Measurements from ENCODE around the gene DCC. TPM values are rescaled to one million over a fixed set of nuclear protein-coding genes. Genes with fewer than 3 reads are reported as not detected.

Gene DCC
- total RNA-seq, 1 donor from 2014 or later, result 14.7 TPM

- Mint-ChIP-seq H3K4me3 (ENCODE audit: unreplicated experiment) (no peak overlapping the region), H3K27ac (ENCODE audit: unreplicated experiment) (no peak overlapping the region), H3K9me3 (ENCODE audit: unreplicated experiment) (no peaks in the 10 kb centered on the region), H3K4me1 (ENCODE audit: unreplicated experiment) (no peaks in the 10 kb centered on the region), H3K36me3 (ENCODE audit: low read depth, unreplicated experiment) (no peaks in the 10 kb centered on the region), H3K27me3 (ENCODE audit: unreplicated experiment) (no peaks in the 10 kb centered on the region)
- no peak for DNase-seq (ENCODE audit: low spot score)
- TF ChIP-seq, protein P1, sequence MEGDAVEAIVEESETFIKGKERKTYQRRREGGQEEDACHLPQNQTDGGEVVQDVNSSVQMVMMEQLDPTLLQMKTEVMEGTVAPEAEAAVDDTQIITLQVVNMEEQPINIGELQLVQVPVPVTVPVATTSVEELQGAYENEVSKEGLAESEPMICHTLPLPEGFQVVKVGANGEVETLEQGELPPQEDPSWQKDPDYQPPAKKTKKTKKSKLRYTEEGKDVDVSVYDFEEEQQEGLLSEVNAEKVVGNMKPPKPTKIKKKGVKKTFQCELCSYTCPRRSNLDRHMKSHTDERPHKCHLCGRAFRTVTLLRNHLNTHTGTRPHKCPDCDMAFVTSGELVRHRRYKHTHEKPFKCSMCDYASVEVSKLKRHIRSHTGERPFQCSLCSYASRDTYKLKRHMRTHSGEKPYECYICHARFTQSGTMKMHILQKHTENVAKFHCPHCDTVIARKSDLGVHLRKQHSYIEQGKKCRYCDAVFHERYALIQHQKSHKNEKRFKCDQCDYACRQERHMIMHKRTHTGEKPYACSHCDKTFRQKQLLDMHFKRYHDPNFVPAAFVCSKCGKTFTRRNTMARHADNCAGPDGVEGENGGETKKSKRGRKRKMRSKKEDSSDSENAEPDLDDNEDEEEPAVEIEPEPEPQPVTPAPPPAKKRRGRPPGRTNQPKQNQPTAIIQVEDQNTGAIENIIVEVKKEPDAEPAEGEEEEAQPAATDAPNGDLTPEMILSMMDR (IDR thresholded peaks at IDR 0.05; ENCODE audit: unreplicated experiment), result no peak
Observed at GRCh38 chr18:52907543-52908308, 567.7 kb downstream of the DCC start.

- no peaks in the 10 kb centered on the region for H3K27me3 Mint-ChIP-seq (ENCODE audit: unreplicated experiment)
- no peak overlapping the region for H3K4me3 Mint-ChIP-seq (ENCODE audit: unreplicated experiment)
- no peaks in the 10 kb centered on the region for H3K4me1 Mint-ChIP-seq (ENCODE audit: unreplicated experiment)
- no peaks in the 10 kb centered on the region for H3K9me3 Mint-ChIP-seq (ENCODE audit: unreplicated experiment)
- H3K27ac Mint-ChIP-seq (ENCODE audit: unreplicated experiment), result no peak overlapping the region
- TF ChIP-seq, protein P1 (IDR thresholded peaks at IDR 0.05; ENCODE audit: unreplicated experiment), result no peak
- DNase-seq (ENCODE audit: low spot score), result no peak
- H3K36me3 Mint-ChIP-seq (ENCODE audit: low read depth, unreplicated experiment), result no peaks in the 10 kb centered on the region
Observed at GRCh38 chr18:52914148-52914547, 574.2 kb downstream of the DCC start.

GRCh38 chr18:52920665-52921064 lies 580.7 kb downstream of the DCC start:
- H3K4me1 Mint-ChIP-seq (ENCODE audit: unreplicated experiment), result no peaks in the 10 kb centered on the region
- TF ChIP-seq, protein P1 (IDR thresholded peaks at IDR 0.05; ENCODE audit: unreplicated experiment), result no peak
- DNase-seq (ENCODE audit: low spot score), result no peak
- no peak overlapping the region for H3K27ac Mint-ChIP-seq (ENCODE audit: unreplicated experiment)
- H3K36me3 Mint-ChIP-seq (ENCODE audit: low read depth, unreplicated experiment), result no peaks in the 10 kb centered on the region
- no peaks in the 10 kb centered on the region for H3K27me3 Mint-ChIP-seq (ENCODE audit: unreplicated experiment)
- H3K4me3 Mint-ChIP-seq (ENCODE audit: unreplicated experiment), result no peak overlapping the region
- H3K9me3 Mint-ChIP-seq (ENCODE audit: unreplicated experiment), result no peaks in the 10 kb centered on the region

DNA sequence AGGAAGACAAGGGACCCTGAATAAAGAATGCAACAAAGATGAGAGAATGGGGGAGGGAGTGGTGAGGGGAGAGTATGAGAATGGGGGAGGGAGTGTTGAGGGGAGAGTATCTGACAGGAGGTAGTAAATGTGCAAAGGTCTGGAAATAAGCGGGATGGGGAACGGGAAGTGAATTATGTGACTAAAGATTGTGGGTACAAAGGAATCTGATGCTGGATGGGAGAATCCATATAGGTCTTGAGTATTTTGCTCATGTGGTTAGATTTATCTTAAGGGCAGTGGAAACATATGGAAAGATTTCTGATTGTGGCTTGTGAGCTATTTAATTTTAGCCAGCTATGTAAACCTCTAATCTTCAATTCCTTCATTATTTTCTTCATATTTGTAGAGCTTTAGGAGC lies 593.4 kb downstream of the DCC start:
- H3K4me3 Mint-ChIP-seq (ENCODE audit: unreplicated experiment), result no peak overlapping the region
- DNase-seq (ENCODE audit: low spot score), result no peak
- H3K27me3 Mint-ChIP-seq (ENCODE audit: unreplicated experiment), result no peaks in the 10 kb centered on the region
- no peaks in the 10 kb centered on the region for H3K4me1 Mint-ChIP-seq (ENCODE audit: unreplicated experiment)
- no peak overlapping the region for H3K27ac Mint-ChIP-seq (ENCODE audit: unreplicated experiment)
- TF ChIP-seq, protein P1 (IDR thresholded peaks at IDR 0.05; ENCODE audit: unreplicated experiment), result no peak
- H3K36me3 Mint-ChIP-seq (ENCODE audit: low read depth, unreplicated experiment), result no peaks in the 10 kb centered on the region
- H3K9me3 Mint-ChIP-seq (ENCODE audit: unreplicated experiment), result no peaks in the 10 kb centered on the region

DNA sequence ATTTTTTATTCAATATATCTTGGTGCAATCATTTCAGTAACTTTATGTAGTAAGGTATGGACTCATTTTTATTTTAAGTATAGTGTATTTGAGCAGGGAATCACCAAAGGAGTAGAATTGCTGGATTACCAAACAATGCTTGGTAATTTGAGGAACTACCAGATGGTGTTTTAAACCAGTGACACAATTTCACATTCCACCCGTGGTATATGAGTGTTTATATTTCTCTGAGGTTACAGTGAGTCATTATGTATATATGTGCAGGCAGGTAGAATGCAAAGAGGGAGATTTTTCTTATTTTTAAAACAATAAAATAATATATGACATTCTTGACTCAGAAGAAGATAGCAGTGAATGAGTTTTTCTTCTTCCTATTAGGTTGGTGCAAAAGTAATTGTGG lies 596.9 kb downstream of the DCC start:
- Mint-ChIP-seq H3K27ac (ENCODE audit: unreplicated experiment) (no peak overlapping the region), H3K36me3 (ENCODE audit: low read depth, unreplicated experiment) (no peaks in the 10 kb centered on the region), H3K27me3 (ENCODE audit: unreplicated experiment) (no peaks in the 10 kb centered on the region), H3K4me3 (ENCODE audit: unreplicated experiment) (no peak overlapping the region), H3K4me1 (ENCODE audit: unreplicated experiment) (no peaks in the 10 kb centered on the region), H3K9me3 (ENCODE audit: unreplicated experiment) (no peaks in the 10 kb centered on the region)
- DNase-seq (ENCODE audit: low spot score), result no peak
- TF ChIP-seq, protein P1 (IDR thresholded peaks at IDR 0.05; ENCODE audit: unreplicated experiment), result no peak

Measured in endothelial cell (in vitro differentiated cells).